PC-3 (cell line): ENCODE results near the gene SLC39A11. TPM values are rescaled to one million over a fixed set of nuclear protein-coding genes. Genes with fewer than 3 reads are reported as not detected.

Experiments used
- ATAC-seq: fragments of 200-7000 bp; cut with Tn5 transposase; 2 replicates; pipeline ENCODE4 v1.9.1; 2020; ENCODE audit warnings: mild to moderate bottlenecking, moderate library complexity
- BruUV-seq: library from RNA; stranded (reverse); fragments of 400-500 nt; replicated peaks from 2 replicates; lab custom pipeline; 2021; lab: Mats Ljungman, UMichigan
- CTCF ChIA-PET: fragments of 300-600 bp; sonication (Branson Sonifier 250); formaldehyde crosslinking; loops from one replicate; lab custom pipeline; 2022; ENCODE audit warnings: antibody characterized with exemption; lab: Charles Lee
- POLR2A ChIA-PET: fragments of 300-600 bp; sonication (Branson Sonifier 250); formaldehyde crosslinking; loops from one replicate; lab custom pipeline; 2022; ENCODE audit warnings: antibody characterized with exemption; ENCODE audit not compliant: unreplicated experiment; lab: Charles Lee
- DNase-seq: peaks from one replicate; pipeline ENCODE4 v3.0.0-alpha.2; 2015
- H2AFZ ChIP-seq: fragments of 300-600 bp; sonication (generic); 2 replicates; pipeline ENCODE4 v1.6.0; 2016; ENCODE audit warnings: antibody characterized with exemption, low read length
- H3F3A ChIP-seq: fragments of 300-600 bp; sonication (generic); one replicate; pipeline ENCODE4 v1.6.0; 2017; ENCODE audit warnings: antibody characterized with exemption, low read length, control low read depth, mild to moderate bottlenecking; ENCODE audit not compliant: unreplicated experiment
- H3K27ac ChIP-seq: fragments of 300-600 bp; sonication (generic); 2 replicates; pipeline ENCODE4 v1.5.1; 2016; ENCODE audit warnings: mild to moderate bottlenecking, low read length
- H3K27me3 ChIP-seq: fragments of 300-600 bp; sonication (generic); 2 replicates; pipeline ENCODE4 v1.6.1; 2016; ENCODE audit warnings: low read length, mixed read lengths
- H3K36me3 ChIP-seq: fragments of 300-600 bp; sonication (generic); 2 replicates; pipeline ENCODE4 v1.6.1; 2016; ENCODE audit warnings: low read depth, mixed run types, low read length, mixed read lengths
- H3K4me1 ChIP-seq: fragments of 300-600 bp; sonication (generic); 2 replicates; pipeline ENCODE4 v1.5.1; 2016; ENCODE audit warnings: low read length; ENCODE audit not compliant: insufficient read depth
- H3K4me2 ChIP-seq: fragments of 300-600 bp; sonication (generic); 2 replicates; pipeline ENCODE4 v1.6.0; 2016; ENCODE audit warnings: low read length
- H3K4me3 ChIP-seq: fragments of 300-600 bp; sonication (generic); 2 replicates; pipeline ENCODE4 v1.5.1; 2016; ENCODE audit warnings: mild to moderate bottlenecking, low read length, mixed read lengths
- H3K79me2 ChIP-seq: fragments of 300-600 bp; sonication (generic); 2 replicates; pipeline ENCODE4 v1.6.1; 2017; ENCODE audit warnings: low read length, mixed read lengths
- H3K9ac ChIP-seq: fragments of 300-600 bp; sonication (generic); 2 replicates; pipeline ENCODE4 v1.6.0; 2016; ENCODE audit warnings: mild to moderate bottlenecking, low read length
- H3K9me2 ChIP-seq: fragments of 300-600 bp; sonication (generic); replicated peaks from 2 replicates; pipeline ENCODE4 v1.6.1; 2016; ENCODE audit warnings: mixed run types, low read length, mixed read lengths
- H3K9me3 ChIP-seq: fragments of 300-600 bp; sonication (generic); 2 replicates; pipeline ENCODE4 v1.6.1; 2016; ENCODE audit warnings: low read length, mixed read lengths
- H4K20me1 ChIP-seq: fragments of 300-600 bp; sonication (generic); 2 replicates; pipeline ENCODE4 v1.6.1; 2016; ENCODE audit warnings: low read length, mixed read lengths
- EZH2 ChIP-seq: fragments of 300-600 bp; sonication (generic); IDR thresholded peaks from one replicate; pipeline ENCODE4 v1.6.1; 2017; ENCODE audit warnings: antibody characterized with exemption, mild to moderate bottlenecking, low read length; ENCODE audit not compliant: unreplicated experiment
- EZH2phosphoT487 ChIP-seq: fragments of 300-600 bp; sonication (generic); IDR thresholded peaks from 2 replicates; pipeline ENCODE4 v1.6.1; 2018; ENCODE audit warnings: mild to moderate bottlenecking, antibody characterized with exemption, low read length, borderline replicate concordance
- intact Hi-C: fragments of 100-400 bp; cut with micrococcal nuclease; formaldehyde crosslinking; loops from 2 replicates; pipeline ENCODE4 v1.9.0; 2023
- total RNA-seq: library from RNA; depleted of rRNA; stranded (reverse); fragments of >200 nt; gene quantifications from 2 replicates; pipeline ENCODE4 v1.2.3, GENCODE V29; 2014
- TF ChIP-seq, protein P1 (sequence below): fragments of 300-600 bp; sonication (generic); conservative IDR thresholded peaks from 2 replicates; pipeline ENCODE4 v1.5.1; 2017; ENCODE audit warnings: antibody characterized with exemption, low read depth, mild to moderate bottlenecking, low read length

The SLC39A11 gene
- total RNA-seq, 1 experiment from 2014 or later: 37.7 TPM

DNA sequence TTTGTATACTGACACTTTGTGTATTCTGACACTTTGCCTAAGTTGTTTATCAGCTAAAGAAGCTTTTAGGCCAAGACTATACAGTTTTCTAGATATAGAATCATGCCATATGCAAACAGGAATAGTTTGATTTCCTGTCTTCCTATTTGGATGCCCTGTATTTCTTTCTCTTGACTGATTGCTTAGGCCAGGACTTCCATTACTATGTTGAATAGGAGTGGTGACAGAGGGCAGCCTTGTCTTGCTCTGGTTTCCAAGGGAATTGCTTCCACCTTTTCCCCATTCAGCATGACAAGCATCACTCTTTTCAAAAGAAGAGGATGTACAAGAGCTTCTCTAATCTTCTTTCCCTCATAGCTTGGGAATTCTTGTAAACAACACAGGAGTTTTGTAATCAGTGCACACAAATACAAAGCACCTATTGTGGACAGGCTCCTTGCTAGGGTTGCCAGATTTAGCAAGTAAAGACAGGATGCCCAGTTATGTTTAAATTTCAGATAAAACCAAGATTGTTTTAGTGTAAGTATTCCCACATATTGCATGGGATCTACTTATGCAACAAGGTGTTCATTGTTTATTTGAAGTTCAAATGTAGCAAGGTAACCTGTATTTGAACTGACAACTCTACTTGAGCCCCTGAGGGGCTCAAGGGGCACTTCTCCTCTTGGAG lies 233.5 kb downstream of the SLC39A11 start:
- POLR2A ChIA-PET: interaction anchor here (0.6 kb wide), 1 partner anchor 131 kb away, joined by 23 read pairs; no protein-coding TSS in a partner anchor
- no peak overlapping the region for H3K4me2 ChIP-seq
- TF ChIP-seq, protein P1, sequence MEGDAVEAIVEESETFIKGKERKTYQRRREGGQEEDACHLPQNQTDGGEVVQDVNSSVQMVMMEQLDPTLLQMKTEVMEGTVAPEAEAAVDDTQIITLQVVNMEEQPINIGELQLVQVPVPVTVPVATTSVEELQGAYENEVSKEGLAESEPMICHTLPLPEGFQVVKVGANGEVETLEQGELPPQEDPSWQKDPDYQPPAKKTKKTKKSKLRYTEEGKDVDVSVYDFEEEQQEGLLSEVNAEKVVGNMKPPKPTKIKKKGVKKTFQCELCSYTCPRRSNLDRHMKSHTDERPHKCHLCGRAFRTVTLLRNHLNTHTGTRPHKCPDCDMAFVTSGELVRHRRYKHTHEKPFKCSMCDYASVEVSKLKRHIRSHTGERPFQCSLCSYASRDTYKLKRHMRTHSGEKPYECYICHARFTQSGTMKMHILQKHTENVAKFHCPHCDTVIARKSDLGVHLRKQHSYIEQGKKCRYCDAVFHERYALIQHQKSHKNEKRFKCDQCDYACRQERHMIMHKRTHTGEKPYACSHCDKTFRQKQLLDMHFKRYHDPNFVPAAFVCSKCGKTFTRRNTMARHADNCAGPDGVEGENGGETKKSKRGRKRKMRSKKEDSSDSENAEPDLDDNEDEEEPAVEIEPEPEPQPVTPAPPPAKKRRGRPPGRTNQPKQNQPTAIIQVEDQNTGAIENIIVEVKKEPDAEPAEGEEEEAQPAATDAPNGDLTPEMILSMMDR: no peak
- TF ChIP-seq EZH2phosphoT487 (no peak), EZH2 (no peak)
- H3K79me2 ChIP-seq: no peaks in the 10 kb centered on the region
- H3K4me3 ChIP-seq: no peak overlapping the region
- no peak overlapping the region for H3K9ac ChIP-seq
- no TSS peak for BruUV-seq
- H3K4me1 ChIP-seq: no peaks in the 10 kb centered on the region
- H3F3A ChIP-seq: no peaks in the 10 kb centered on the region
- H2AFZ ChIP-seq: no peak overlapping the region
- H3K27ac ChIP-seq: no peak overlapping the region
- ATAC-seq: no peak
- CTCF ChIA-PET: no interaction called here
- H3K27me3 ChIP-seq: no peaks in the 10 kb centered on the region
- H4K20me1 ChIP-seq: no peaks in the 10 kb centered on the region
- no peak for DNase-seq
- no peaks in the 10 kb centered on the region for H3K9me2 ChIP-seq
- no peaks in the 10 kb centered on the region for H3K36me3 ChIP-seq
- no peaks in the 10 kb centered on the region for H3K9me3 ChIP-seq
- intact Hi-C loops: no loop called here

DNA sequence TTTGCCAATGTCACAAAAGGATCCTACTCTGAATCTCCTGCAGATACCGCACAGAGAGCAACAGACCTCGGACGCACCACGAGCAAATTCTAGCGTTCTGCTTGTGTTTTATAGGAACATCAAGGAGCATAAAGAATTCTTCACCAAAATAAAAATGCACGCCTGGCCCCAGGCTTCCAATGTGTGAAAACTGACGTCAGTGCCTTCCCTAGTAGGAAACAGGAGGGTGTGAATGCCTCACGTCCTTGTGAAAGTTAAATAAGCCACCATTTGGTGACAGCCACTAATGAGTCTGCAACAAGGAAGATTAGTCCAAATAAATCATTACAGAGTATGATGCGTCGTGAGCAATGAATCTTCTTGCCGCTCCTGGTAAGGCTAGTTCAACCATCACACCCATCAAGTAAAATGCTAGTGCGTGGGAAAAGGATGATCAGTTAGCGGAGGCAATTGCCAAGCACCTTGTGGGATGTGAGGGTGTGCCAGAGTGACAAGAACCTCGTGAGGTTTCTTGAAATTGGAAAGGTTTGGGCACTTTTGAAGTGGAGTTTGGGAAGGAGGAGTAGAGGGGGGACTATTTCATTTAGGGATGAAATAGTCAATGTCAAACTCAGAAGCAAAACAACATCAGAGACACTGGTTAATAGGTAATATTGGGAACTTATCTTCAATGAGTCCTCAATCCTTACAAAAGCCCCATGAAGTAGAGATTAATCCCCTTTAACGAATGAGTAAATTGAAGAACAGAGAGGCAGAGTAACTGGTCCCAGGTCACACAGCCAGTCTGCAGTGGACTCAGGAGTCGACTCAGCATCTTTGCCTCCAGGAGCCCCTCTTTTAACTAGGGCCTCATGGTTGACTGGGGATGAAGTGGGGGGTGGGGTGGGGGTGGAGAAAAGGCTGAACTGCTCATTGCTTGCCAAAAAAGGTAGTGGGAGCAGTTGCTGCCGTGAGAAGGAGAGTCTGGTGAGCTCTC lies 238.8 kb downstream of the SLC39A11 start:
- DNase-seq (no peak), ATAC-seq (no peak)
- TF ChIP-seq, protein P1: no peak
- TF ChIP-seq EZH2phosphoT487: no peak
- no peak for TF ChIP-seq EZH2
- H3K9me3 ChIP-seq: no peaks in the 10 kb centered on the region
- CTCF ChIA-PET: no interaction called here
- H3K4me3 ChIP-seq: no peak overlapping the region
- POLR2A ChIA-PET: no interaction called here
- no peaks in the 10 kb centered on the region for H3K79me2 ChIP-seq
- no peak overlapping the region for H3K27ac ChIP-seq
- H3K36me3 ChIP-seq: no peaks in the 10 kb centered on the region
- H2AFZ ChIP-seq: no peak overlapping the region
- BruUV-seq: no TSS peak
- H3K9ac ChIP-seq: no peak overlapping the region
- H3K4me1 ChIP-seq: no peaks in the 10 kb centered on the region
- no peaks in the 10 kb centered on the region for H3F3A ChIP-seq
- intact Hi-C loops: no loop called here
- no peaks in the 10 kb centered on the region for H3K9me2 ChIP-seq
- no peaks in the 10 kb centered on the region for H3K27me3 ChIP-seq
- no peaks in the 10 kb centered on the region for H4K20me1 ChIP-seq
- no peak overlapping the region for H3K4me2 ChIP-seq
